Measurements from ENCODE around the gene EOLA2. TPM values are rescaled to one million over a fixed set of nuclear protein-coding genes. Genes with fewer than 3 reads are reported as not detected.
"Not testable (repeated sequence)": the region's sequence is repeated elsewhere in the genome, so short reads cannot be mapped to it uniquely, and the experiment has no call there.

The EOLA2 gene
- total RNA-seq, 1 experiment from 2014 or later = 35.7 TPM

- peak overlapping the region; percentile 99 for H3K9ac ChIP-seq (ENCODE audit: low read length)
- intact Hi-C loops (cut with micrococcal nuclease) = no loop called here
- ATAC-seq (peak; percentile 5), DNase-seq (peak; percentile 89)
- H2AFZ ChIP-seq (ENCODE audit: low read length) = no peak overlapping the region
- CTCF ChIA-PET = interaction anchor here (0.6 to 1.4 kb wide), 7 partner anchors 11 to 755 kb away, joined by 3 to 8 read pairs (median 5); no protein-coding TSS in a partner anchor
- H3K79me2 ChIP-seq (ENCODE audit: low read length) = peaks cover 12% of the 10 kb centered on the region
- no peaks in the 10 kb centered on the region for H3F3A ChIP-seq (ENCODE audit: low read length, unreplicated experiment)
- H3K4me2 ChIP-seq (ENCODE audit: low read length) = no peak overlapping the region
- no TSS peak for BruUV-seq (replicated peaks)
- peaks cover 4% of the 10 kb centered on the region; the same call in 1 of the 2 replicates for H3K4me1 ChIP-seq (ENCODE audit: insufficient read depth, low read length)
- H3K36me3 ChIP-seq (ENCODE audit: low read depth, low read length) = no peaks in the 10 kb centered on the region
- H3K9me3 ChIP-seq (ENCODE audit: low read length) = no peaks in the 10 kb centered on the region
- peak overlapping the region; percentile 95 for H3K27ac ChIP-seq (ENCODE audit: low read length)
- H4K20me1 ChIP-seq (ENCODE audit: low read length) = no peaks in the 10 kb centered on the region
- H3K27me3 ChIP-seq (ENCODE audit: low read length) = no peaks in the 10 kb centered on the region
- no peak for TF ChIP-seq EZH2 (IDR thresholded peaks at IDR 0.05; ENCODE audit: low read length, unreplicated experiment)
- TF ChIP-seq CTCF (conservative IDR thresholded peaks at IDR 0.05; ENCODE audit: low read depth, low read length) = no peak
- no peak for TF ChIP-seq EZH2phosphoT487 (IDR thresholded peaks at IDR 0.05; ENCODE audit: borderline replicate concordance, low read length)
- POLR2A ChIA-PET (ENCODE audit: unreplicated experiment) = interaction anchor here (0.6 to 2.4 kb wide), 4 partner anchors 62 to 751 kb away, joined by 3 to 32 read pairs (median 9); partner anchors contain the start of gene EOLA1
- H3K9me2 ChIP-seq (replicated peaks; ENCODE audit: low read length) = no peaks in the 10 kb centered on the region
- H3K4me3 ChIP-seq (ENCODE audit: low read length) = peak overlapping the region; percentile 90; the same call in 1 of the 2 replicates
Observed at GRCh38 chrX:149938881-149939654, 777 bp upstream of the EOLA2 start.

- CTCF ChIA-PET = interaction anchor here (0.6 to 1.0 kb wide), 6 partner anchors 113 to 756 kb away, joined by 3 to 11 read pairs (median 4); partner anchors contain the start of gene MTMR1
- Histone ChIP-seq H3K27ac (ENCODE audit: low read length) (peak overlapping the region; percentile 95), H3K4me3 (ENCODE audit: low read length) (peak overlapping the region; percentile 90), H3K4me1 (ENCODE audit: insufficient read depth, low read length) (peaks cover 4% of the 10 kb centered on the region; the same call in 1 of the 2 replicates), H3K27me3 (ENCODE audit: low read length) (no peaks in the 10 kb centered on the region), H3K79me2 (ENCODE audit: low read length) (peaks cover 12% of the 10 kb centered on the region), H3K9me2 (replicated peaks; ENCODE audit: low read length) (no peaks in the 10 kb centered on the region), H4K20me1 (ENCODE audit: low read length) (no peaks in the 10 kb centered on the region), H2AFZ (ENCODE audit: low read length) (peak overlapping the region; percentile 75), H3K9me3 (ENCODE audit: low read length) (no peaks in the 10 kb centered on the region), H3K4me2 (ENCODE audit: low read length) (peak overlapping the region; percentile 99), H3K36me3 (ENCODE audit: low read depth, low read length) (no peaks in the 10 kb centered on the region), H3F3A (ENCODE audit: low read length, unreplicated experiment) (no peaks in the 10 kb centered on the region), H3K9ac (ENCODE audit: low read length) (peak overlapping the region; percentile 99)
- TSS peak; percentile 63 for BruUV-seq (replicated peaks)
- POLR2A ChIA-PET (ENCODE audit: unreplicated experiment) = interaction anchor here (2.4 kb wide), 1 partner anchor 398 kb away, joined by 32 read pairs; the partner anchor contains the start of gene EOLA1
- intact Hi-C loops (cut with micrococcal nuclease) = no loop called here
- ATAC-seq (no peak), DNase-seq (no peak)
- no peak for TF ChIP-seq CTCF (conservative IDR thresholded peaks at IDR 0.05; ENCODE audit: low read depth, low read length)
- TF ChIP-seq EZH2 (IDR thresholded peaks at IDR 0.05; ENCODE audit: low read length, unreplicated experiment) = no peak
- TF ChIP-seq EZH2phosphoT487 (IDR thresholded peaks at IDR 0.05; ENCODE audit: borderline replicate concordance, low read length) = no peak
Observed at GRCh38 chrX:149937871-149938426, 342 bp downstream of the EOLA2 start.

- H3K36me3 ChIP-seq (ENCODE audit: low read depth, low read length); H3K4me1 ChIP-seq (ENCODE audit: insufficient read depth, low read length); H3F3A ChIP-seq (ENCODE audit: low read length, unreplicated experiment); BruUV-seq (replicated peaks); DNase-seq; H3K27me3 ChIP-seq (ENCODE audit: low read length); CTCF ChIA-PET; H3K27ac ChIP-seq (ENCODE audit: low read length); H2AFZ ChIP-seq (ENCODE audit: low read length); H3K9me3 ChIP-seq (ENCODE audit: low read length); ATAC-seq; H3K9me2 ChIP-seq (replicated peaks; ENCODE audit: low read length); intact Hi-C loops (cut with micrococcal nuclease); H4K20me1 ChIP-seq (ENCODE audit: low read length); POLR2A ChIA-PET (ENCODE audit: unreplicated experiment): not testable (repeated sequence)
- Histone ChIP-seq H3K4me2 (ENCODE audit: low read length) (peak overlapping the region; percentile 99), H3K4me3 (ENCODE audit: low read length) (peak overlapping the region; percentile 90), H3K9ac (ENCODE audit: low read length) (peak overlapping the region; percentile 99), H3K79me2 (ENCODE audit: low read length) (peaks cover 12% of the 10 kb centered on the region)
Observed at GRCh38 chrX:149937328-149937727, 963 bp downstream of the EOLA2 start.

- CTCF ChIA-PET; intact Hi-C loops (cut with micrococcal nuclease); H4K20me1 ChIP-seq (ENCODE audit: low read length): not testable (repeated sequence)
Observed at GRCh38 chrX:149933547-149933946, 4.7 kb downstream of the EOLA2 start.

More at GRCh38 chrX:149933547-149933946, 4.7 kb downstream of the EOLA2 start:
- H3K4me3 ChIP-seq (ENCODE audit: low read length); H3K4me1 ChIP-seq (ENCODE audit: insufficient read depth, low read length); POLR2A ChIA-PET (ENCODE audit: unreplicated experiment); BruUV-seq (replicated peaks); DNase-seq; H3K9me3 ChIP-seq (ENCODE audit: low read length); H3K9me2 ChIP-seq (replicated peaks; ENCODE audit: low read length); H3F3A ChIP-seq (ENCODE audit: low read length, unreplicated experiment); H3K4me2 ChIP-seq (ENCODE audit: low read length); H3K27ac ChIP-seq (ENCODE audit: low read length); ATAC-seq; H3K27me3 ChIP-seq (ENCODE audit: low read length); H2AFZ ChIP-seq (ENCODE audit: low read length); H3K9ac ChIP-seq (ENCODE audit: low read length); H3K36me3 ChIP-seq (ENCODE audit: low read depth, low read length): not testable (repeated sequence)
- peaks cover 12% of the 10 kb centered on the region for H3K79me2 ChIP-seq (ENCODE audit: low read length)
